ENCODE results near the gene NUP214.
A peak's percentile ranks its signal among the peaks of the same experiment; 100 is the strongest.

NUP214 gene

GRCh38 chr9:131235480-131235851 lies 110.1 kb downstream of the NUP214 start:
- TF ChIP-seq SUZ12 (IDR thresholded peaks at IDR 0.05; ENCODE audit: extremely low read depth, insufficient read depth, insufficient read length), result no peak
- no peak for TF ChIP-seq ZNF274 (IDR thresholded peaks at IDR 0.05; ENCODE audit: low read depth, low read length)
- Histone ChIP-seq H3K36me3 (ENCODE audit: insufficient read depth, insufficient read length, low read length) (peaks cover 55% of the 10 kb centered on the region), H3K27me3 (ENCODE audit: insufficient read depth, insufficient read length) (no peaks in the 10 kb centered on the region), H3K4me1 (ENCODE audit: insufficient read depth, insufficient read length) (peaks cover 17% of the 10 kb centered on the region), H3K4me3 (ENCODE audit: insufficient read length, low read depth) (no peak overlapping the region), H3K9me3 (ENCODE audit: insufficient read depth, low read length) (no peaks in the 10 kb centered on the region), H3K9ac (ENCODE audit: insufficient read length, low read depth) (no peak overlapping the region)
- DNase-seq (ENCODE audit: low read depth, low spot score), result no peak

GRCh38 chr9:131236161-131236560 lies 110.8 kb downstream of the NUP214 start:
- TF ChIP-seq YY1 (IDR thresholded peaks at IDR 0.05; ENCODE audit: insufficient read depth, insufficient read length), result no peak
- TF ChIP-seq SUZ12 (IDR thresholded peaks at IDR 0.05; ENCODE audit: extremely low read depth, insufficient read depth, insufficient read length), result no peak
- TF ChIP-seq ZNF274 (IDR thresholded peaks at IDR 0.05; ENCODE audit: low read depth, low read length), result no peak
- no peak overlapping the region for H3K9ac ChIP-seq (ENCODE audit: insufficient read length, low read depth)

GRCh38 chr9:131236761-131237160 lies 111.4 kb downstream of the NUP214 start:
- Histone ChIP-seq H3K36me3 (ENCODE audit: insufficient read depth, insufficient read length, low read length) (peaks cover 44% of the 10 kb centered on the region), H3K9ac (ENCODE audit: insufficient read length, low read depth) (no peak overlapping the region), H3K27me3 (ENCODE audit: insufficient read depth, insufficient read length) (no peaks in the 10 kb centered on the region), H3K4me1 (ENCODE audit: insufficient read depth, insufficient read length) (peaks cover 19% of the 10 kb centered on the region), H3K4me3 (ENCODE audit: insufficient read length, low read depth) (no peak overlapping the region), H3K9me3 (ENCODE audit: insufficient read depth, low read length) (no peaks in the 10 kb centered on the region)
- TF ChIP-seq SUZ12 (IDR thresholded peaks at IDR 0.05; ENCODE audit: extremely low read depth, insufficient read depth, insufficient read length) (no peak), ZNF274 (IDR thresholded peaks at IDR 0.05; ENCODE audit: low read depth, low read length) (no peak)
- no peak for DNase-seq (ENCODE audit: low read depth, low spot score)

More at GRCh38 chr9:131236161-131236560, 110.8 kb downstream of the NUP214 start:
- DNase-seq (ENCODE audit: low read depth, low spot score), result no peak
- Histone ChIP-seq H3K36me3 (ENCODE audit: insufficient read depth, insufficient read length, low read length) (peaks cover 50% of the 10 kb centered on the region), H3K9me3 (ENCODE audit: insufficient read depth, low read length) (no peaks in the 10 kb centered on the region), H3K27me3 (ENCODE audit: insufficient read depth, insufficient read length) (no peaks in the 10 kb centered on the region), H3K4me1 (ENCODE audit: insufficient read depth, insufficient read length) (peaks cover 17% of the 10 kb centered on the region), H3K4me3 (ENCODE audit: insufficient read length, low read depth) (no peak overlapping the region)

- TF ChIP-seq SUZ12 (IDR thresholded peaks at IDR 0.05; ENCODE audit: extremely low read depth, insufficient read depth, insufficient read length) (no peak), YY1 (IDR thresholded peaks at IDR 0.05; ENCODE audit: insufficient read depth, insufficient read length) (no peak), ZNF274 (IDR thresholded peaks at IDR 0.05; ENCODE audit: low read depth, low read length) (no peak)
- Histone ChIP-seq H3K4me3 (ENCODE audit: insufficient read length, low read depth) (no peak overlapping the region), H3K9ac (ENCODE audit: insufficient read length, low read depth) (no peak overlapping the region), H3K4me1 (ENCODE audit: insufficient read depth, insufficient read length) (peaks cover 19% of the 10 kb centered on the region), H3K9me3 (ENCODE audit: insufficient read depth, low read length) (no peaks in the 10 kb centered on the region), H3K36me3 (ENCODE audit: insufficient read depth, insufficient read length, low read length) (peaks cover 39% of the 10 kb centered on the region), H3K27me3 (ENCODE audit: insufficient read depth, insufficient read length) (no peaks in the 10 kb centered on the region)
- no peak for DNase-seq (ENCODE audit: low read depth, low spot score)
Observed at GRCh38 chr9:131237291-131237690, 111.9 kb downstream of the NUP214 start.

GRCh38 chr9:131237931-131238401 lies 112.6 kb downstream of the NUP214 start:
- H3K9me3 ChIP-seq (ENCODE audit: insufficient read depth, low read length), result no peaks in the 10 kb centered on the region
- peaks cover 33% of the 10 kb centered on the region for H3K36me3 ChIP-seq (ENCODE audit: insufficient read depth, insufficient read length, low read length)
- DNase-seq (ENCODE audit: low read depth, low spot score), result no peak
- H3K4me1 ChIP-seq (ENCODE audit: insufficient read depth, insufficient read length), result peaks cover 19% of the 10 kb centered on the region
- H3K27me3 ChIP-seq (ENCODE audit: insufficient read depth, insufficient read length), result no peaks in the 10 kb centered on the region
- TF ChIP-seq SUZ12 (IDR thresholded peaks at IDR 0.05; ENCODE audit: extremely low read depth, insufficient read depth, insufficient read length), result no peak
- no peak for TF ChIP-seq ZNF274 (IDR thresholded peaks at IDR 0.05; ENCODE audit: low read depth, low read length)
- TF ChIP-seq YY1 (IDR thresholded peaks at IDR 0.05; ENCODE audit: insufficient read depth, insufficient read length), result no peak
- peak overlapping the region; percentile 59 for H3K9ac ChIP-seq (ENCODE audit: insufficient read length, low read depth)
- H3K4me3 ChIP-seq (ENCODE audit: insufficient read length, low read depth), result no peak overlapping the region

- no peak overlapping the region for H3K4me3 ChIP-seq (ENCODE audit: insufficient read length, low read depth)
- no peaks in the 10 kb centered on the region for H3K27me3 ChIP-seq (ENCODE audit: insufficient read depth, insufficient read length)
- no peaks in the 10 kb centered on the region for H3K9me3 ChIP-seq (ENCODE audit: insufficient read depth, low read length)
- DNase-seq (ENCODE audit: low read depth, low spot score), result no peak
- H3K9ac ChIP-seq (ENCODE audit: insufficient read length, low read depth), result peak overlapping the region; percentile 59
- peaks cover 28% of the 10 kb centered on the region for H3K36me3 ChIP-seq (ENCODE audit: insufficient read depth, insufficient read length, low read length)
- TF ChIP-seq ZNF274 (IDR thresholded peaks at IDR 0.05; ENCODE audit: low read depth, low read length) (no peak), SUZ12 (IDR thresholded peaks at IDR 0.05; ENCODE audit: extremely low read depth, insufficient read depth, insufficient read length) (no peak), YY1 (IDR thresholded peaks at IDR 0.05; ENCODE audit: insufficient read depth, insufficient read length) (no peak)
- H3K4me1 ChIP-seq (ENCODE audit: insufficient read depth, insufficient read length), result peaks cover 19% of the 10 kb centered on the region
Observed at GRCh38 chr9:131238402-131239021, 113.1 kb downstream of the NUP214 start.

GRCh38 chr9:131239161-131239975 lies 114.0 kb downstream of the NUP214 start:
- Histone ChIP-seq H3K9me3 (ENCODE audit: insufficient read depth, low read length) (no peaks in the 10 kb centered on the region), H3K36me3 (ENCODE audit: insufficient read depth, insufficient read length, low read length) (peaks cover 20% of the 10 kb centered on the region), H3K4me1 (ENCODE audit: insufficient read depth, insufficient read length) (peaks cover 19% of the 10 kb centered on the region), H3K4me3 (ENCODE audit: insufficient read length, low read depth) (no peak overlapping the region), H3K9ac (ENCODE audit: insufficient read length, low read depth) (no peak overlapping the region), H3K27me3 (ENCODE audit: insufficient read depth, insufficient read length) (no peaks in the 10 kb centered on the region)
- no peak for DNase-seq (ENCODE audit: low read depth, low spot score)
- TF ChIP-seq ZNF274 (IDR thresholded peaks at IDR 0.05; ENCODE audit: low read depth, low read length) (no peak), SUZ12 (IDR thresholded peaks at IDR 0.05; ENCODE audit: extremely low read depth, insufficient read depth, insufficient read length) (no peak), YY1 (IDR thresholded peaks at IDR 0.05; ENCODE audit: insufficient read depth, insufficient read length) (no peak)
